ENCODE measurements around the gene MAP3K21.

- no peak for TF ChIP-seq EZH2 (IDR thresholded peaks at IDR 0.05; ENCODE audit: borderline replicate concordance, low read depth, low read length, severe bottlenecking)
- TF ChIP-seq, protein P1, sequence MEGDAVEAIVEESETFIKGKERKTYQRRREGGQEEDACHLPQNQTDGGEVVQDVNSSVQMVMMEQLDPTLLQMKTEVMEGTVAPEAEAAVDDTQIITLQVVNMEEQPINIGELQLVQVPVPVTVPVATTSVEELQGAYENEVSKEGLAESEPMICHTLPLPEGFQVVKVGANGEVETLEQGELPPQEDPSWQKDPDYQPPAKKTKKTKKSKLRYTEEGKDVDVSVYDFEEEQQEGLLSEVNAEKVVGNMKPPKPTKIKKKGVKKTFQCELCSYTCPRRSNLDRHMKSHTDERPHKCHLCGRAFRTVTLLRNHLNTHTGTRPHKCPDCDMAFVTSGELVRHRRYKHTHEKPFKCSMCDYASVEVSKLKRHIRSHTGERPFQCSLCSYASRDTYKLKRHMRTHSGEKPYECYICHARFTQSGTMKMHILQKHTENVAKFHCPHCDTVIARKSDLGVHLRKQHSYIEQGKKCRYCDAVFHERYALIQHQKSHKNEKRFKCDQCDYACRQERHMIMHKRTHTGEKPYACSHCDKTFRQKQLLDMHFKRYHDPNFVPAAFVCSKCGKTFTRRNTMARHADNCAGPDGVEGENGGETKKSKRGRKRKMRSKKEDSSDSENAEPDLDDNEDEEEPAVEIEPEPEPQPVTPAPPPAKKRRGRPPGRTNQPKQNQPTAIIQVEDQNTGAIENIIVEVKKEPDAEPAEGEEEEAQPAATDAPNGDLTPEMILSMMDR (IDR thresholded peaks at IDR 0.05; ENCODE audit: borderline replicate concordance, extremely low read depth, low read length, poor library complexity, severe bottlenecking) = no peak
Observed at GRCh38 chr1:233300326-233300725, 27.2 kb upstream of the MAP3K21 start.
